ENCODE data around the gene ADAMTS5.

GRCh38 chr21:26883768-26884167, 83.1 kb downstream of the ADAMTS5 start:
- TF ChIP-seq POLR2AphosphoS5 (IDR thresholded peaks at IDR 0.05; ENCODE audit: low read depth) (no peak), GABPA (IDR thresholded peaks at IDR 0.05; ENCODE audit: low read depth) (no peak), REST (IDR thresholded peaks at IDR 0.05; ENCODE audit: insufficient replicate concordance, low read depth) (no peak)
- TF ChIP-seq, protein P1, sequence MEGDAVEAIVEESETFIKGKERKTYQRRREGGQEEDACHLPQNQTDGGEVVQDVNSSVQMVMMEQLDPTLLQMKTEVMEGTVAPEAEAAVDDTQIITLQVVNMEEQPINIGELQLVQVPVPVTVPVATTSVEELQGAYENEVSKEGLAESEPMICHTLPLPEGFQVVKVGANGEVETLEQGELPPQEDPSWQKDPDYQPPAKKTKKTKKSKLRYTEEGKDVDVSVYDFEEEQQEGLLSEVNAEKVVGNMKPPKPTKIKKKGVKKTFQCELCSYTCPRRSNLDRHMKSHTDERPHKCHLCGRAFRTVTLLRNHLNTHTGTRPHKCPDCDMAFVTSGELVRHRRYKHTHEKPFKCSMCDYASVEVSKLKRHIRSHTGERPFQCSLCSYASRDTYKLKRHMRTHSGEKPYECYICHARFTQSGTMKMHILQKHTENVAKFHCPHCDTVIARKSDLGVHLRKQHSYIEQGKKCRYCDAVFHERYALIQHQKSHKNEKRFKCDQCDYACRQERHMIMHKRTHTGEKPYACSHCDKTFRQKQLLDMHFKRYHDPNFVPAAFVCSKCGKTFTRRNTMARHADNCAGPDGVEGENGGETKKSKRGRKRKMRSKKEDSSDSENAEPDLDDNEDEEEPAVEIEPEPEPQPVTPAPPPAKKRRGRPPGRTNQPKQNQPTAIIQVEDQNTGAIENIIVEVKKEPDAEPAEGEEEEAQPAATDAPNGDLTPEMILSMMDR (IDR thresholded peaks at IDR 0.05; ENCODE audit: insufficient read depth, low read length): no peak

Measured in HL-60 (cell line).